Measurements from ENCODE around the gene MMP23B. TPM values are rescaled to one million over a fixed set of nuclear protein-coding genes. Genes with fewer than 3 reads are reported as not detected.
A peak's percentile ranks its signal among the peaks of the same experiment; 100 is the strongest.
"Not testable (repeated sequence)": the region's sequence is repeated elsewhere in the genome, so short reads cannot be mapped to it uniquely, and the experiment has no call there.

The MMP23B gene
- total RNA-seq, 2 experiments from 2014 or later, result 1.4 to 2.3 TPM

GRCh38 chr1:1662830-1663560 lies 31.0 kb downstream of the MMP23B start:
- not testable (repeated sequence) for H3K4me3 Mint-ChIP-seq, H3K9me3 Mint-ChIP-seq, H3K27me3 Mint-ChIP-seq, H3K4me1 Mint-ChIP-seq, DNase-seq, H3K27ac Mint-ChIP-seq, H3K36me3 Mint-ChIP-seq

- not testable (repeated sequence) for H3K4me3 Mint-ChIP-seq, H3K9me3 Mint-ChIP-seq, H3K36me3 Mint-ChIP-seq, H3K4me1 Mint-ChIP-seq, H3K27me3 Mint-ChIP-seq, DNase-seq, H3K27ac Mint-ChIP-seq
Observed at GRCh38 chr1:1664318-1664717, 32.3 kb downstream of the MMP23B start.

- Mint-ChIP-seq H3K36me3 (peaks cover 6% of the 10 kb centered on the region), H3K27me3 (no peaks in the 10 kb centered on the region), H3K27ac (no peak overlapping the region), H3K9me3 (no peaks in the 10 kb centered on the region), H3K4me3 (no peak overlapping the region), H3K4me1 (no peaks in the 10 kb centered on the region)
- no peak for DNase-seq
Observed at GRCh38 chr1:1664941-1665814, 33.2 kb downstream of the MMP23B start.

GRCh38 chr1:1665815-1666251 lies 33.9 kb downstream of the MMP23B start:
- H3K4me1 Mint-ChIP-seq, result no peaks in the 10 kb centered on the region
- no peaks in the 10 kb centered on the region for H3K27me3 Mint-ChIP-seq
- DNase-seq, result peak; percentile 39
- no peaks in the 10 kb centered on the region for H3K9me3 Mint-ChIP-seq
- H3K27ac Mint-ChIP-seq, result no peak overlapping the region
- H3K4me3 Mint-ChIP-seq, result no peak overlapping the region
- peaks cover 6% of the 10 kb centered on the region for H3K36me3 Mint-ChIP-seq

- peaks cover 6% of the 10 kb centered on the region for H3K36me3 Mint-ChIP-seq
- H3K27ac Mint-ChIP-seq, result no peak overlapping the region
- no peaks in the 10 kb centered on the region for H3K27me3 Mint-ChIP-seq
- H3K9me3 Mint-ChIP-seq, result no peaks in the 10 kb centered on the region
- H3K4me1 Mint-ChIP-seq, result no peaks in the 10 kb centered on the region
- H3K4me3 Mint-ChIP-seq, result no peak overlapping the region
- DNase-seq, result no peak
Observed at GRCh38 chr1:1666526-1666925, 34.6 kb downstream of the MMP23B start.

GRCh38 chr1:1669468-1670440 lies 37.8 kb downstream of the MMP23B start:
- Mint-ChIP-seq H3K4me1 (peaks cover 1% of the 10 kb centered on the region), H3K27me3 (no peaks in the 10 kb centered on the region), H3K27ac (no peak overlapping the region), H3K36me3 (peaks cover 7% of the 10 kb centered on the region), H3K9me3 (no peaks in the 10 kb centered on the region), H3K4me3 (no peak overlapping the region)
- no peak for DNase-seq

GRCh38 chr1:1670866-1671265 lies 38.9 kb downstream of the MMP23B start:
- no peak for DNase-seq
- H3K36me3 Mint-ChIP-seq, result peaks cover 7% of the 10 kb centered on the region
- no peaks in the 10 kb centered on the region for H3K9me3 Mint-ChIP-seq
- H3K27ac Mint-ChIP-seq, result no peak overlapping the region
- peaks cover 2% of the 10 kb centered on the region for H3K4me1 Mint-ChIP-seq
- no peaks in the 10 kb centered on the region for H3K27me3 Mint-ChIP-seq
- no peak overlapping the region for H3K4me3 Mint-ChIP-seq

GRCh38 chr1:1671365-1672119 lies 39.6 kb downstream of the MMP23B start:
- H3K9me3 Mint-ChIP-seq, result no peaks in the 10 kb centered on the region
- no peaks in the 10 kb centered on the region for H3K27me3 Mint-ChIP-seq
- H3K4me3 Mint-ChIP-seq, result no peak overlapping the region
- peaks cover 2% of the 10 kb centered on the region for H3K4me1 Mint-ChIP-seq
- DNase-seq, result no peak
- H3K36me3 Mint-ChIP-seq, result peaks cover 5% of the 10 kb centered on the region
- H3K27ac Mint-ChIP-seq, result no peak overlapping the region

GRCh38 chr1:1672181-1672965 lies 40.4 kb downstream of the MMP23B start:
- H3K4me1 Mint-ChIP-seq, result peaks cover 2% of the 10 kb centered on the region
- no peak overlapping the region for H3K4me3 Mint-ChIP-seq
- H3K9me3 Mint-ChIP-seq, result no peaks in the 10 kb centered on the region
- peaks cover 4% of the 10 kb centered on the region for H3K36me3 Mint-ChIP-seq
- no peak for DNase-seq
- no peaks in the 10 kb centered on the region for H3K27me3 Mint-ChIP-seq
- H3K27ac Mint-ChIP-seq, result no peak overlapping the region

- H3K36me3 Mint-ChIP-seq, H3K9me3 Mint-ChIP-seq, DNase-seq, H3K27me3 Mint-ChIP-seq, H3K4me3 Mint-ChIP-seq: not testable (repeated sequence)
- peaks cover 19% of the 10 kb centered on the region for H3K4me1 Mint-ChIP-seq
- H3K27ac Mint-ChIP-seq, result peak overlapping the region; percentile 83
Observed at GRCh38 chr1:1674806-1675205, 42.8 kb downstream of the MMP23B start.

- H3K36me3 Mint-ChIP-seq, H3K27me3 Mint-ChIP-seq, H3K9me3 Mint-ChIP-seq, DNase-seq, H3K27ac Mint-ChIP-seq, H3K4me3 Mint-ChIP-seq: not testable (repeated sequence)
- peaks cover 19% of the 10 kb centered on the region for H3K4me1 Mint-ChIP-seq
Observed at GRCh38 chr1:1675218-1675617, 43.2 kb downstream of the MMP23B start.

- H3K9me3 Mint-ChIP-seq, H3K27ac Mint-ChIP-seq, DNase-seq, H3K4me3 Mint-ChIP-seq, H3K36me3 Mint-ChIP-seq, H3K27me3 Mint-ChIP-seq: not testable (repeated sequence)
- H3K4me1 Mint-ChIP-seq, result peaks cover 19% of the 10 kb centered on the region
Observed at GRCh38 chr1:1676087-1676486, 44.1 kb downstream of the MMP23B start.

- peak; percentile 62 for DNase-seq
- H3K27ac Mint-ChIP-seq, result peak overlapping the region; percentile 94
- peak overlapping the region; percentile 76 for H3K4me3 Mint-ChIP-seq
- peaks cover 3% of the 10 kb centered on the region for H3K36me3 Mint-ChIP-seq
- no peaks in the 10 kb centered on the region for H3K27me3 Mint-ChIP-seq
- H3K9me3 Mint-ChIP-seq, result no peaks in the 10 kb centered on the region
- H3K4me1 Mint-ChIP-seq, result peaks cover 19% of the 10 kb centered on the region
Observed at GRCh38 chr1:1677718-1678580, 46.0 kb downstream of the MMP23B start.
